ENCODE measurements around the gene BIRC6.
"Not testable (repeated sequence)": the region's sequence is repeated elsewhere in the genome, so short reads cannot be mapped to it uniquely, and the experiment has no call there.

BIRC6 gene

DNA sequence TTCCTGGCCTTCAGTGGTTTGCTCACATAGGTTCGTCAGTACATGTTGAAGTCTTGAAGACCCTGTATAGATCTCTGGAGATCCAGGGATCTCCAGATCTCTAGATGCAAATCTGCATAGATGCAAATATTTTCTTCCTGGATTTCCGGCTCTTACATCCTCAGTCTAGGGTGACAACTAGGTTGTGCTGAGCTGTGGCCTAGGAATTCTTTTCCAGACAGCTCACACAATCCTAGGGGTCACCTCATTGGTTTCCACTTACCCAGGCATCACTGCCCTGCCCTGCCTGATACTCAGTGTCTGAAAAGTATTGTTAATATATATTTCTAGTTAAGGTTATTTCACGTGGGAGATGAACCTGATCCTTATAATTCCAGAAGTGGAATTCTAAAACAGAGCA, 165.9 kb downstream of the BIRC6 start:
- peak; percentile 8 for DNase-seq

DNA sequence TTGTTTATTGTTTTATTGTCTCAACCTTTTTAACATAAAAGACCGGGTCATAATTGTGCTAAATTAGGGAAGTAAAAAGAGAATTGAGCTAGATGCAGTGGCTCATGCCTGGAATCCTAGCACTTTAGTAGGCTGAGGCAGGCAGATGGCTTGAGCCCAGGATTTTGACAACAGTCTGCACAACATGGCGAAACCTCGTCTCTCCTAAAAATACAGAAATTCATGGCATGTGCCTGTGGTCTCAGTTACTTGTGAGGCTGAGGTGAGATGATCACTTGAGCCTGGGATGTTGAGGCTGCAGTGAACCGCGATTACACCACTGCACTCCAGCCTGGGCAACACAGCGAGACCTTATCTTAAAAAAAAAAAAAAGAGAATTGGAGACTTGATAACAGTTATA, 166.9 kb downstream of the BIRC6 start:
- peak; percentile 3 for DNase-seq

DNA sequence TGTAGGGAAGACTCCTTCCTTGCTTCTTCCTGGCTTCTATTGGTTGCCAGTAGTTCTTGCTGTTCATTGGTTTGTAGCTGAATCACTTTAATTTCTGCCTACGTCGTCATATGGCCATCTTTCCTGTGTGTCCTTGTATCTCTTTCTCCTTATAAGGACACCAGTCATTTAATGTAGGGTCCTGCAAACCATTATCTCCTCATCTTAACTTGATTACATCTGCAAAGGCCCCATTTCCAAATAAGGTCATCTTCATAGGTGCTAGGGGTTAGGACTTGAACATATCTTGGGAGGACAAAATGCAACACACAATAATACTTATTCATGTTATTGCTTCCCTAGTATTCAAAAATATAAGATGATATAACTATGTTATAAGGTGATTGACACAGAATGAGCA, 175.5 kb downstream of the BIRC6 start:
- DNase-seq, result no peak

DNA sequence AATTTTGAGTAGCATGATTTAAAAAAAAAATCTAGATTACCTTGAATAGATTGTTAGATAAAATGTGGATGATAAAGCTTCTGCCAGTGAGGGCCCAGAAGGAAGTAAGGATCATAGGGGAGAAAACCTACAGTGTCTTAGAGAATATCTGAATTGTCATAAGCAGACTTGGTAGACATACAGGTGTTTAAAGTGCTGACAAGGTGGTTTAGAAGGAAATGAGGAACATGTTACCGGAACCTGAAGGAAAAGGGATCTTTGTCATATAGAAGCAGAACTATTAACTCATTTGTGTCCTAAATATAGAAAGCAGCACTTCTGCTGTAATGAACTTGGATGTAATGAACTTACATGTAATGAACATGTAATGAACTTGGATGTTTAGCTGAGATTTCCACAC, 176.1 kb downstream of the BIRC6 start:
- no peak for DNase-seq

DNA sequence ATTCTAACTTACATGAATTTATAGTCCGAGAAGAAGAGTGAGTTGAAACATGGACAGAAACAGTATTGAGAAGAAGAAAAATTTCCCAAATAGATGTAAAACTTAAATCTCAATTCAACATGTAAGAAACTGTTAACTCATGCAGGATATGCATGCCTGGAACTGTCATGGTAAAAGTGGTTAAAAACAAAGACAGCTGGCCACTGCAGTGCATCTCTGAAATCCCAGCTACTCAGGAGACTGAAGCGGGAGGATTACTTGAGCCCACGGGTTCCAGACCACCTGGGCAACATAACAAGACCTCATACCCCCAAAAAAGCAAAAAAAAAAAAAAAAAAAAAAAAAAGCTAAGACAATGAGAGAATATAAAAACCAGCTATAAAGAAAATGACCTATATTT, 178.0 kb downstream of the BIRC6 start:
- no peak for DNase-seq

DNA sequence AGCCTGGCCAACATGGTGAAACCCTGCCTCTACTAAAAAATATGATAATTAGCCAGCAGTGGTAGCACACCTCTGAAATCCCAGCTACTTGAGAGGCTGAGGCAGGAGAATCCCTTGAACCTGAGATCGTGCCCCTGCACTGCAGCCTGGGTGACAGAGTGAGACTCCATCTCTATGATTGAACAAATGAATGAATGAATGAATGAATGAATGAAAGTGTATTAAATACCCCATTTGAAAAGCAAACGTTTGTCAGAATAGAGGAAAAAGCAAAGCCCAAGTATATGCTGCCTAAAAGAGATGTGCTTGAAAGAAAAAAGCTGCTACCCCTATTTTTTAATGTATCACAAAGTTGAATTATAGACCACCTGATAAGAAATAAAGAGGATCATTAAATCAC, 181.9 kb downstream of the BIRC6 start:
- no peak for DNase-seq

DNA sequence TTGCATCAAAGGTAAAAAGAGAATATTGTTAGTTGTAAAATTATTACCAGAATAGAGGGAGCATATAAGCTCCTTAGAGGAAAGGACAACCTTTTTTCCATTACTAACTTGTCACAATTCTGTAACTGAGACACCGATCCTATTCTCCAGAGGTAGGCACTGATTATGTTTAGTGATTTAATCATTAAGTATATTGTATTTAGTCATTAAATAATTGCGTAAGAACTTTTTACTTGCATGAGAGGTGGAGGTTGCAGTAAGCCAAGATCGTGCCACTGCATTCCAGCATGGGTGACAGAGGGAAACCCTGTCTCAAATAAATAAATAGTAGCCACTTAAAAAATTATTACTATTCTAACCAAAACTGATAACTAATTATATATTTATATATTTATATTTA, 195.7 kb downstream of the BIRC6 start:
- not testable (repeated sequence) for DNase-seq

DNA sequence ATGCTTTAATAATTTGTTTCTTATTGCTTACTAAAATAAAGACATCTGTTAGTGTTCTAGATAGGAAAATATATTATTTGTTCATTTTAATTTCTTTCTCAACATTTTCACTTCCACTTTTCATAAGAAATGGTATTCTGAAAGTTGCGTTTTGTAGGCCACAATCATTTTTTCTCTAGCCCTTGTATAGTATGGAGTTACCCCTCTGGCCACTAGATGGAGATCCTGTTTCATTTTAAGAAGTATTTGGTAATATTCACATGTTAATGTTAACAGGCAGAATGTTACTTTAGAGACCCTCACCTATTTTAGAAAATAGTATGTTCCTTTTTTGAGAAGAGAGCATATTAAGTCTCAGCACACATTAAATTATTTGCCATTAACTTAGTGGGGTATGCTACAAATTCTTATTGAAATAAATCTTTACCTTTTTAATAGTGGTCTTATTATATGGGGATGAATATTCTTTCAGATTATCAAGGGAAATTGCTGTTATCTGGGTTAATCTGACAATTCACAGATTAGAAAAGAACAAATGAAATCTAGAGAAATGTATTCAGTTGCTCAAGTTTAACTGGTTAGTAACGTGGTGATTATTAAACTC, 197.1 kb downstream of the BIRC6 start:
- DNase-seq, result peak; percentile 54

DNA sequence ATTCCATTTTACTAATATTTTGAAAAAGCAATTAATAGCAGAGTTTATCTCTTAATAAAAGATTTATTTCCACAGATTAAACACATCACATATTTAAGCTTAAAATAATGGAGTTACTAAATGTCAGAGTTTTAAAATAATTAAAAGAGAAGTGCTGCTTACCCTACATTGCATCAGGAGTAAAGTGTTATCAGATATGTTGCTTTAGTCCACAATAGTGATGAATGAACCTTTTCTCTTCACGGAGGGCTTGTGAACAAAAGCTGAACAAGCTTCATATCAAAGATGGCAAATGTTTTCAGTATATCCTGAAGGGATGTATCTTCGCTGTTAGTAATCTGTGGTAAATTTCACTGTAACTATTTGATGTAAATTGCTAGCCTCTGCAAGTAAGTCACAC, 201.7 kb downstream of the BIRC6 start:
- DNase-seq, result no peak

DNA sequence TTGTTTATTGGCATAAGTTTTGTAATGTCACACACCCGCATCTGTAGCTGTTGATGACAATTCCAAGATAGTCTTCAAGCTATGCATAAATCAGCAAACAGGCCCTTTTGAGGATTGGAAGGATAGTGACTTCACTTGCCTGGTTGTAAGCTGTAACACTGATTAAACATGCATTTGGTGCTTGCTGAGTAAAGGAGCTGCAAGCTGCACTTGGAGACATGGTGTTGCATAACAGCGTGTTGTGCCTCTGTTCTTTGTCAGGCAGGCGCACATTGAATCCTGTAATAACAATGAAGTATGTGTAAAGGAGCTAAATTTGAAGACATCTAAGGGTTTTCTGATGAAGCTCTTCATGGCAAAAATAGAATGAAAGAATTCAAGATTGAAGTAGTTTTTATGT, 202.3 kb downstream of the BIRC6 start:
- peak; percentile 7 for DNase-seq

DNA sequence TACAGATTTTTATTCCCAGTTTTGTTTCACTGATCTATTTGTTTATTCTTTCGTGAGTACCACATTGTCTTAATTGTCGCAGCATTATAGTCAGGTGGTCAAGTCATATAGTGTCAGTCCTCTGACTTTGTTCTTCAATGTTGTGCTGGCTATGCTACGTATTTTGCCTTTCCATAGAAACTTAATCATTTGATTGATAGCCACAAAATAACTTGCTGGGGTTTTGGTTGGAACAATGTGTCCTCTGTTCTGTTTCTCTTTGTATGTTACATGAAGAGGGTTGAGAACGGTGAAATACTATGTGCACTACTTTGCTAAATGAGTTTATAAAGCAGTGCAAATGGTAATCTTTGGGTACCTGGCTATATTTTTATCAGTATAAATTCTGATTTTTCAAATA, 206.1 kb downstream of the BIRC6 start:
- no peak for DNase-seq

DNA sequence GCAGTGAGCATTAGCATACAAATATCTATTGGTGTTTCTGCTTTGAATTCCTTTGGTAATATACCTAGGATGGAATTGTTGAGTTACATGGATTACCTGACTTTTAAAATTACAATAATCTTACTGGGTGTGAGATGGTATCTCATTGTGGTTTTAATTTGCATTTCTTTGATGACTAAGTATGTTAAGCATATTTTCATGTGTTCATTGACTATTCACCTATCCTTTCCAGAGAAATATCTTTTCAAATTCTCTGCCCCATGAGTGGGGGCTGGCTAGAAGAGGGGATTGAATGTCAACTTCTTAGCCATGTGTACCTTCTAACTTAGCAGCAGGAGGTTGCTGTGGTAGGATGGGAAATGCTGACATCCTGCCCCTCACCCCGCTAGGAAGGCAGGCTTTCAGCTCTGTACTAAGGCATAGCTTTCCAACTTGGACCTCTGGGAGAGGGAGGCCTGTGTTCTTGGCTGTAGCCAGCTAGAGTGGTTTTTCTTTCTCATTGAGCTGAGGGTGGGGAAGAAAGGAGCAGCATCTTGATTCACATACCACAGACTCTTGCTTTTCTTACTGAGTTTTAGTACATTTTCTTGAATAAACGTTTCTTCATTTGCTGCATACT, 207.7 kb downstream of the BIRC6 start:
- DNase-seq, result no peak

DNA sequence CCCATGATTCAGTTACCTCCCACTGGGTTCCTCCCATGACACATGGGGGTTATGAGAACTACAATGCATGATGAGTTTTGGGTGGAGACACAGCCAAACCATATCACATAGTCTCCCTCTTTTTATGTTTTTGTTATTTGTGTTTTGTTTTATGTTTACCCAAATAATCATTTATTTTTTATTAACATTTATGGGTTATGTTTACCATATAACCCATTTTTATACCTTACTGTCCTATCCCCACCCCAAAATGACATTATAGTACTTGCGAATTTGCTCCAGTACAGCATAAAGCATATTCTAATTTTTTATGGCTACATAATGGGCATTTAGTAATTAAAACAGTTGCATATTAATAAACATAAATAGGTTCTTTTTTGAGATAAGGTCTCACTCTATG, 209.1 kb downstream of the BIRC6 start:
- DNase-seq, result no peak

DNA sequence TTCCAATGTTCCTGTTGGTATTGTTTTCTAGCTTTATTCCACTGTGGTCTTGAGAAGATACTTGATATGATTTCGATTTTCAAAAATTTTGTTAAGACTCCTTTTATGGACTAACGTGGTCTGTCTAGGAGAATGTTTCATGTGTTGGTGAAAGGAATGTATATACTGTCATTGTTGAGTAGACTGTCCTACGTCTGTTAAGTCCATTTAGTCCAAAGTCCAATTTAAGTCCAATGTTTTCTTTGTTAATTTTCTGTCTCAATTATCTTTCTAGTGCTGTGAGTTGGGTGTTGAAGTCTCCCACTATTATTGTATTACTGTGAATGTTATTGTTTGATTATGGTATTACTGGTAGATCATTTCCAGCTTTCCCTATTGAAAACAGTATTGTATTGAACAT, 215.2 kb downstream of the BIRC6 start:
- no peak for DNase-seq

DNA sequence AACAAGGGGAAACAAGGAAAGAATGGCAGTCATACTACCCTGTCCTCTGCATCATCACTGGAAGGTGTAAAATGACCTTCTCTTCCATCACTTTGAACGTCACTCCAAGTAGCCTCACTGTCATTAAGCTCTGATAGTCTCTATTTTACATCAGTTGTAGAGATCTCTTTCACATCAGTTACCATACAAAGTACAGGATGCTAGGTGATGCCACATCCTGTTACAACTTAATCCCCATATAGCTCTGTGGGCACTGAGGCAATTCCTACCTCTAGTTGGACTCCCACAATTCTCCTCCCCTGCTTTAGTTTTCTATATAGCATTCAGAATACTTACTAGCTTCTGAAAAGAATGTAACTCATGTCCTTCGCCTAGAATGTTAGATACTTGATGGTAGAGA, 215.9 kb downstream of the BIRC6 start:
- DNase-seq, result no peak

DNA sequence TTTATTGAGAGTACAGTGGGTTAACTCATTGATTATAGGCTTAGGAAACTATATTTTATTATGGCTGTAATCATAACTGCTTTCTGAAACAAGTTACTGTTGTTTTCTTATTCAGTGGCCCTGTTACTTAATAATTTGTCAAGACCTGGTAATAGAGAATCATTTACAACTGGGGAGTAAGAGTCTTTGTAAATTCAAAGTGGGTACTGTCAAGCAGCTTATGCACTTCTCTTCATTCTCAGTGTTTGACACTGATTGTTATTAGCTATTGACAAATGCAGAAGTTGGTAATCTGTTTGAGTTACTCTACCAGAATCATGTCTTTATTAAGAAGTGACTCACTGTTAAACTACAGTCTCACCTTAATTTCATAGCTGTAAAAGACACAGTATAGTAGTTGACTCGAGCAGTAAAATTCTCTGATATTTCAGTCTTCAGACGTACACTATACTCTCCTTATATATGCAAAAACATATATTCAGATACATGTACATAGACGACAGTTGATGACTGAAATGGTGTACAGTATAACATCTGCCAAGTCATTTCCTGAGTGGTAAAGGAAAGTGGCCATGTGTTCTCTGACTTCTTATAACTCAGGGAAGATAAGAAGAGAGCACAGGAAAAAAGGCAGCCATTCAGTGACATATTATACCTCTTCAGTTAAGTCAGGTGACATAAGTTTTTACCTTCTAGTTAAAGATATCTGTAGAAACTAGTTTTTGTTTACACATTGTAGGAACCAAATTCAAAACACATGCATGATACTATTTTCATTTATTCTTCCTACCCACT, 235.0 kb downstream of the BIRC6 start:
- DNase-seq, result no peak

DNA sequence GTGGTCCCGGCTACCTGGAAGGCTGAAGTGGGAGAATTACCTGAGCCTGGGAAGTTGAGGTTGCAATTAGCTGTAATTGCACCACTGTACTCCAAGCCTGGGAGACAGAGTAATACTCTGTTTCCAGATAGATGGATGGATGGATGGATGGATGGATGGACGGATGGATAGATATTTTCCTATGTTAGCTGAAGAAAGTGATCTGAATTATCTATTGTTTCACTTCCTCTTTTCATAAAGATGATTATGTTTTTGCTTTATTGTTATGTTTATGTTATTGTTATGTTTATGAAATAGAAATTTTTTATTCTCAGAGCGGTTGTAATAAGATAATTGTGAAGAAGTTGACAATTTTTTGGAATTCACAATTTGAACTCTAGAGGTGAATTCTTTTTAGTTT, 237.8 kb downstream of the BIRC6 start:
- DNase-seq, result no peak

DNA sequence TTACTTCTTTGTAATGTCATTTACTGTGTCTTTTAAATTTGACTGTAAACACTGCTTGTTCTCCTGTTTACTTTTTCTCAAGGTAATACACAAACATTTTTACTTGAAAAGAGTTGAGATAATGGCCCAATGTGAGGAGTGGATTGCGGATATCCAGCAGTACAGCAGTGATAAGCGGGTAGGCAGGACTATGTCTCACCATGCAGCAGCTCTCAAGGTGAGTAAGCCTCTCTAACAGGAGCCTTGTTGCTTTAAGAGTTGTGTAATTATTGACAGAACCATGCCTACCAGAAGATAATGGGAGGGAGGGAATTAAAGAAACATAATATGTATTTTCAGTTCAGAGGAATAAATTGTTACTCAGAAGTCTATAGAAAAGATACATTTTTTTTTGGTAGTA, 254.5 kb downstream of the BIRC6 start:
- DNase-seq, result no peak

DNA sequence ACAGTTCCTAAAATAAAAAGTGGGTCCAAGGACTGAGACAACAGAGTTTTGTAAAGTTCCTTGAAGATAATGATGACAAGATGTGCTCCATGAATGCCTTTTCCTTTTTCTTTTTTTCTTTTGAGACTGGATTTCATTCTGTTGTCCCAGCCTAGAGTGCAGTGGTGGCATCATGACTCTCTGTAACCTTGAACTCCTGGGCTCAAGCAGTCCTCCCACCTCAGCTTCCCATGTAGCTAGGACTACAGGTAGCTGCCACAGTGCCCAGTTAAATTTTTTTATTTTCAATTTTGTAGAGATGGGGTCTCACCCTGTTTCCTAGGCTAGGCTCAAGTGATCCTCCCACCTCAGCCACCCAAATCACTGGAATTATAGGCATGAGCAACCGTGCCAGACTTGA, 254.9 kb downstream of the BIRC6 start:
- no peak for DNase-seq

DNA sequence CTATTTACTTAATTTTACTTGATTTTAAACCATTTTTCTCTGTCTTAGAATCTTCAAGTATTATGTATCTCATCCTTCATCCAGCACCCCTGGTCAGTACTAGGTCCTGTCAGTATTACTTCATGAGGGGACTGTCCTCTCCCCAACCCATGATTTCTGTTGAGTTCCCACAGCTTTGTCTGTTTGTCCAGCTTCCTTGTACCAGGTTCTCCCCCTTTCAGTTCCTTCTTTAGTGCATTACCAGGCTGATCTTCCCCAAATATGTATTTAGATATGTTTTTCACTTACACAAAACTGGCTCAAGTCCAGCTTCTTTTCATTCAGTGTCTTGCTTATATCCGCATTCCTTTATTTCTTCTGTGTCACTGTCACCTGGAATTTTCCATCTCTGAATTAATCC, 257.3 kb downstream of the BIRC6 start:
- DNase-seq, result no peak

DNA sequence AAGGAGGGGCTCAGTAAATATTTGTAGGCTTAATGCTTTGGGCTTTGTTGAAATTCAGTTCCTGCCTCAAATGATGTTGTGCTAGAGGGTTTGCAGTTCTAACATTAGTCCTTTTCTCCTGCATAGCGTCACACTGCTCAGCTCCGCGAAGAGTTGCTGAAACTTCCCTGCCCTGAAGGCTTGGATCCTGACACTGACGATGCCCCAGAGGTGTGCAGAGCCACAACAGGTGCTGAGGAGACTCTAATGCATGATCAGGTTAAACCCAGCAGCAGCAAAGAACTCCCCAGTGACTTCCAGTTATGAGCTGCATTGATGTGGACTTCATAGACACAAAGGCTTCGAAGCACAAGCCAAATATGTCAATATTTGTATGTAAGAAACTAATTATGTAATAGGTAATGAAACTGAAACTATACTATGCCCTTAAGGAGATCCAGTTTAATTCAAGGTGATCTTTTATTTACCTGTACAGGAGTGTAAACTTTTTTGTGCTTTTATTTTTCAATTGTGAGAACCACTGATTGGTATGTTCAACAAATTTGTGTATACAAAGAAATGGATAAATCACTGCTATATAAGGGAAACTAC, 260.9 kb downstream of the BIRC6 start:
- DNase-seq, result no peak

DNA sequence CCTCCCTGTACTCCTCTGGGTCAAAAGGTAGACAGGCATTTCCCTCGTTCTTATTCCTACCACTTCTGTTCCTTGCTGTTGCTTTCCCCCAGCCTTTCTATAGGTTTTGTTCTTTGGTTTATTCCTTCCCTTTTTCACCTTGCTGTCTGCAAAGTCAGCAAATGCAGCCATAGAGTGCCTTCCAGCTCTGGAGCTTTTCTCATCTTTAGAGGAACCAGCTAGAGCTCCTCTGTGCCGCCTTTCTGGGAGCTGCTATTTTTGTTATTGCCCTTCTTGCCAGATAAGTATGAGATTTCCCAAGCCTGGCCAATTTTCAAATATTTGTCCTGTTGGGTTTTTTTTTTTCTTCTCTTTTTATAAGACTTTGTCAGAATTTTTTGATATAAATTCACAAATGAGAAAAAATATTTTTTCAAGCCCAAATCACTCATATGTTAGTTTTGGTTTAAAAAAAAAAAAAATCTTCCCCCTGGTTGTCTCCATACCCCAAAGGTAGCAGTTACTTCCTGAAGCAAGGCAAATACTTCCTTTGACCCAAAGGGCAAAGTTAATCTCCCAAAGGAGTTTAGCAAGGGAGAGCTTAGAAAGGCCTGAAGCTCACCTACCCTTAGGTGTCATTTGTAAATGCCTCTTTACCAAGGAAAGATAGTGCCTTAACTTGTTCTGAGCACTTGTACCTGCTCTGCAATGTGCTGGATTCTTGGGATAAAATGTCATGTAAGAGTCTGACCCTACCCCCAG, 265.9 kb downstream of the BIRC6 start:
- DNase-seq, result no peak

DNA sequence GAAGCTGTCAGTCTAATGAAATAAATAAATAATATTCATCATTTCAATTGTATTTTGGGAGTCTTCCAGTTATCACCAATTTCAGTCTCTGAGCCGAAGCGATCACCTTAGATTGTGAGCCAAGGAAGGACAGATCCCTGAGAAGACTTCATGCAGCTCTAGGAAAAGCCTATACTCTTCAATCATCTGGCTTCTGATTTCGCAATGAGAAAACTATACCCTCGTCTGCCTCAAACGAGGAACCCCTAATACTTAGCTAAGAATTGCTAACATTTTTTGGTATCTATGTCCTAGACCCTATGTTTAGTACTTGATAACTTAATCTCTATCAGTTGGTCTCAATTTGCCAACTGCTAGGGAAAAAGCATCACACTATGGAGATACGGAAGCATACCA, 266.5 kb downstream of the BIRC6 start:
- no peak for DNase-seq
